H1 (cell line): ENCODE data around the gene CD300LB. TPM values are rescaled to one million over a fixed set of nuclear protein-coding genes. Genes with fewer than 3 reads are reported as not detected.

ENCODE experiments used
- CTCF ChIA-PET: fragments of 300-600 bp; sonication (Branson Sonifier 250); formaldehyde crosslinking; loops from one replicate; lab custom pipeline; 2021; ENCODE audit not compliant: partially characterized antibody; lab: Charles Lee
- POLR2A ChIA-PET: fragments of 300-600 bp; sonication (Branson Sonifier 250); formaldehyde crosslinking; loops from one replicate; lab custom pipeline; 2021; ENCODE audit warnings: inconsistent platforms; ENCODE audit not compliant: partially characterized antibody; lab: Charles Lee
- DNase-seq, 2 experiments: peaks; one replicate each; pipeline versions ENCODE4 v3.0.0 to v3.0.0-alpha.2; 2010 to 2022; ENCODE audit warnings: low spot score in 2 of 2, low read depth in 1 of 2, mixed read lengths in 1 of 2
- FAIRE-seq: peaks from 2 replicates; lab custom pipeline; 2011; peaks lifted over from hg19 to GRCh38; lab: Jason Lieb, UNC
- H2AFZ ChIP-seq: 2 replicates; pipeline ENCODE4 v1.8.1; 2012; ENCODE audit warnings: low read length, inconsistent platforms
- H2AK5ac ChIP-seq: 2 replicates; pipeline ENCODE4 v1.6.1; 2013; ENCODE audit warnings: low read depth, low read length
- H2BK120ac ChIP-seq: replicated peaks from 2 replicates; pipeline ENCODE3; 2013; ENCODE audit warnings: low read depth, low read length, inconsistent platforms
- H2BK12ac ChIP-seq: 2 replicates; pipeline ENCODE4 v1.6.1; 2013; ENCODE audit warnings: low read depth, low read length
- H2BK15ac ChIP-seq: 2 replicates; pipeline ENCODE4 v1.6.1; 2013; ENCODE audit warnings: low read length
- H2BK20ac ChIP-seq: 2 replicates; pipeline ENCODE4 v1.6.1; 2013; ENCODE audit warnings: low read length
- H2BK5ac ChIP-seq: 2 replicates; pipeline ENCODE4 v1.6.1; 2013; ENCODE audit warnings: low read depth, low read length
- H3K14ac ChIP-seq: 2 replicates; pipeline ENCODE4 v1.6.1; 2013; ENCODE audit warnings: inconsistent platforms; ENCODE audit not compliant: insufficient read length
- H3K18ac ChIP-seq: 2 replicates; pipeline ENCODE4 v1.6.1; 2013; ENCODE audit warnings: low read length; ENCODE audit errors: extremely low read depth
- H3K23ac ChIP-seq: 2 replicates; pipeline ENCODE4 v1.6.1; 2013; ENCODE audit warnings: inconsistent platforms; ENCODE audit not compliant: insufficient read length
- H3K23me2 ChIP-seq: 2 replicates; pipeline ENCODE4 v1.6.1; 2013; ENCODE audit warnings: low read depth, low read length
- H3K27ac ChIP-seq: 2 replicates; pipeline ENCODE4 v1.6.1; 2011; ENCODE audit warnings: low read depth, low read length, inconsistent platforms
- H3K27me3 ChIP-seq, 4 experiments: replicated peaks in 1 of 4; 1 replicate in 1 of 4; 2 replicates in 3 of 4; pipeline versions ENCODE4 v1.6.1 to v1.8.1; 2011 to 2013; ENCODE audit warnings: low read length in 3 of 4, mild to moderate bottlenecking in 3 of 4, inconsistent platforms in 2 of 4, mixed read lengths in 2 of 4, moderate library complexity in 1 of 4; ENCODE audit not compliant: control insufficient read depth in 3 of 4, insufficient read depth in 3 of 4; ENCODE audit errors: extremely low read depth in 1 of 4
- H3K36me3 ChIP-seq, 4 experiments: 2 replicates each; pipeline versions ENCODE4 v1.6.1 to v1.8.1; 2011 to 2013; ENCODE audit warnings: mild to moderate bottlenecking in 4 of 4, low read length in 3 of 4, moderate library complexity in 2 of 4, control low read depth in 1 of 4, inconsistent platforms in 1 of 4; ENCODE audit not compliant: insufficient read depth in 4 of 4, control insufficient read depth in 2 of 4
- H3K4ac ChIP-seq: replicated peaks from 2 replicates; pipeline ENCODE3; 2013; ENCODE audit warnings: low read length, low read depth, mixed read lengths, inconsistent platforms; ENCODE audit not compliant: insufficient read length
- H3K4me1 ChIP-seq, 4 experiments: replicated peaks in 1 of 4; 1 replicate in 1 of 4; 2 replicates in 3 of 4; pipeline versions ENCODE4 v1.6.1 to v1.8.1; 2011 to 2013; ENCODE audit warnings: low read length in 3 of 4, inconsistent platforms in 2 of 4, mixed read lengths in 1 of 4; ENCODE audit not compliant: insufficient read depth in 4 of 4, control insufficient read depth in 3 of 4
- H3K4me2 ChIP-seq, 2 experiments: 2 replicates each; pipeline versions ENCODE4 v1.6.1 to v1.8.1; 2011 to 2013; ENCODE audit warnings: low read depth in 2 of 2, low read length in 2 of 2, control low read depth in 1 of 2, inconsistent platforms in 1 of 2, mild to moderate bottlenecking in 1 of 2; ENCODE audit not compliant: insufficient read depth in 1 of 2
- H3K4me3 ChIP-seq, 4 experiments: fragments of 200-600, 300-600 bp in 1 of 4; sonication (generic), shearing (Covaris generic), sonication (Bioruptor Twin) in 1 of 4; 2 replicates each; pipeline versions ENCODE4 v1.5.1 to v1.8.1; 2011 to 2016; ENCODE audit warnings: low read length in 4 of 4, low read depth in 3 of 4, control low read depth in 2 of 4, inconsistent platforms in 2 of 4, mild to moderate bottlenecking in 2 of 4, mixed read lengths in 1 of 4, moderate library complexity in 1 of 4; ENCODE audit not compliant: insufficient read depth in 2 of 4; ENCODE audit errors: extremely low read depth in 1 of 4
- H3K56ac ChIP-seq: replicated peaks from 2 replicates; pipeline ENCODE3; 2013; ENCODE audit warnings: low read depth, mild to moderate bottlenecking, mixed read lengths, low read length, inconsistent platforms; ENCODE audit not compliant: insufficient read length
- H3K79me1 ChIP-seq: 2 replicates; pipeline ENCODE4 v1.6.1; 2013; ENCODE audit warnings: low read depth, low read length, control low read depth
- H3K79me2 ChIP-seq, 2 experiments: 2 replicates each; pipeline versions ENCODE4 v1.6.1 to v1.8.1; 2012 to 2013; ENCODE audit warnings: low read length in 2 of 2, mild to moderate bottlenecking in 2 of 2, inconsistent platforms in 1 of 2; ENCODE audit not compliant: insufficient read depth in 2 of 2, control insufficient read depth in 1 of 2
- H3K9ac ChIP-seq, 4 experiments: replicated peaks in 1 of 4; 1 replicate in 1 of 4; 2 replicates in 3 of 4; pipeline versions ENCODE4 v1.6.1 to v1.8.1; 2011 to 2013; ENCODE audit warnings: low read depth in 3 of 4, low read length in 3 of 4, control low read depth in 2 of 4, mild to moderate bottlenecking in 2 of 4, moderate library complexity in 2 of 4, inconsistent platforms in 1 of 4; ENCODE audit errors: extremely low read depth in 1 of 4
- H3K9me3 ChIP-seq, 2 experiments: 2 replicates each; pipeline versions ENCODE4 v1.6.1 to v1.8.1; 2012 to 2013; ENCODE audit warnings: mild to moderate bottlenecking in 2 of 2, moderate library complexity in 2 of 2, control low read depth in 1 of 2, inconsistent platforms in 1 of 2, low read depth in 1 of 2, low read length in 1 of 2, mixed read lengths in 1 of 2; ENCODE audit not compliant: insufficient read depth in 2 of 2
- H4K20me1 ChIP-seq, 2 experiments: replicated peaks in 1 of 2; 2 replicates each; pipeline versions ENCODE3 to v1.8.1; 2011 to 2013; ENCODE audit warnings: inconsistent platforms in 2 of 2, low read length in 2 of 2, mild to moderate bottlenecking in 1 of 2; ENCODE audit not compliant: insufficient read depth in 2 of 2, control insufficient read depth in 1 of 2
- H4K5ac ChIP-seq: 2 replicates; pipeline ENCODE4 v1.6.1; 2013; ENCODE audit warnings: low read length, low read depth, mixed read lengths, inconsistent platforms; ENCODE audit not compliant: insufficient read length
- H4K8ac ChIP-seq: 2 replicates; pipeline ENCODE4 v1.8.0; 2013; ENCODE audit warnings: mild to moderate bottlenecking, moderate library complexity, low read length, inconsistent platforms; ENCODE audit not compliant: insufficient read depth; ENCODE audit errors: extremely low read depth
- H4K91ac ChIP-seq: replicated peaks from 2 replicates; pipeline ENCODE3; 2013; ENCODE audit warnings: low read length, mixed read lengths, inconsistent platforms; ENCODE audit not compliant: insufficient read length
- BCL11A ChIP-seq, 2 experiments: IDR thresholded peaks; one replicate each; pipeline ENCODE4 v1.6.1; 2011; ENCODE audit warnings: low read depth in 2 of 2, low read length in 2 of 2, mild to moderate bottlenecking in 2 of 2
- BRCA1 ChIP-seq: IDR thresholded peaks from 2 replicates; pipeline ENCODE4 v1.6.1; 2012; ENCODE audit warnings: low read depth, low read length, improper control_type of control experiment
- CTBP2 ChIP-seq: IDR thresholded peaks from 2 replicates; pipeline ENCODE4 v1.7.0; 2011; ENCODE audit warnings: borderline replicate concordance, mild to moderate bottlenecking, moderate library complexity, mixed read lengths, low read length; ENCODE audit not compliant: insufficient read depth, insufficient read length
- RAD21 ChIP-seq, 2 experiments: IDR thresholded peaks in 1 of 2; conservative IDR thresholded peaks in 1 of 2; 2 replicates each; pipeline ENCODE4 v1.6.1; 2011; ENCODE audit warnings: low read depth in 2 of 2, low read length in 2 of 2, improper control_type of control experiment in 1 of 2, inconsistent platforms in 1 of 2, mild to moderate bottlenecking in 1 of 2, moderate library complexity in 1 of 2
- RNF2 ChIP-seq: fragments of 200-900, 300-1000 bp; sonication (generic); IDR thresholded peaks from 2 replicates; pipeline ENCODE4 v1.7.1; 2016; ENCODE audit warnings: borderline replicate concordance, low read depth, mild to moderate bottlenecking, antibody characterized with exemption, low read length; ENCODE audit not compliant: poor library complexity, severe bottlenecking; ENCODE audit errors: missing control alignments
- SAP30 ChIP-seq: fragments of 300-600 bp; sonication (generic); IDR thresholded peaks from 2 replicates; pipeline ENCODE4 v1.7.1; 2012; ENCODE audit warnings: low read length, moderate library complexity, mild to moderate bottlenecking, inconsistent platforms; ENCODE audit not compliant: insufficient read depth, insufficient replicate concordance
- SIN3A ChIP-seq, 2 experiments: IDR thresholded peaks in 1 of 2; conservative IDR thresholded peaks in 1 of 2; 2 replicates each; pipeline ENCODE4 v1.6.1; 2011 to 2012; ENCODE audit warnings: low read length in 2 of 2, improper control_type of control experiment in 1 of 2, low read depth in 1 of 2, mild to moderate bottlenecking in 1 of 2
- SIX5 ChIP-seq: IDR thresholded peaks from 2 replicates; pipeline ENCODE4 v1.6.1; 2011; ENCODE audit warnings: mild to moderate bottlenecking, low read depth, low read length
- WGBS, 2 experiments: shearing (Covaris generic) in 1 of 2; methylation state at CpG; one replicate each; pipeline versions ENCODE4 v1.1.6 to v1.1.7; 2013 to 2015; ENCODE audit warnings: low lambda C conversion rate in 2 of 2, mixed read lengths in 2 of 2, inconsistent platforms in 1 of 2, low coverage in 1 of 2, missing lambda C conversion rate in 1 of 2; ENCODE audit not compliant: insufficient replicate concordance in 2 of 2, insufficient coverage in 1 of 2, insufficient read length in 1 of 2; ENCODE audit errors: extremely low coverage in 1 of 2, missing lambda C conversion rate in 1 of 2; 5-methylcytosine and 5-hydroxymethylcytosine counted together
- polyA plus RNA-seq, 7 experiments: library from polyadenylated mRNA; depleted of rRNA in 3 of 7; stranded (reverse) in 5 of 7; unstranded in 2 of 7; fragments of >200 nt in 5 of 7; fragments of 200-250 nt in 2 of 7; gene quantifications; 1 replicate in 5 of 7; 2 replicates in 1 of 7; 4 replicates in 1 of 7; pipeline versions ENCODE4 v1.2.1 to v1.2.3, GENCODE V29; 2011 to 2013; ENCODE audit warnings: missing spikeins in 2 of 7, mixed read lengths in 2 of 7
- total RNA-seq: library from RNA; stranded (reverse); fragmentation: NEBNext Ultra II Directional; extraction: Animal tissue kit (Norgen Biotek cat#: 25700); gene quantifications from 2 replicates; pipeline ENCODE4 v1.2.1, GENCODE V29; 2021
- TF ChIP-seq, protein P1 (sequence below), 3 experiments: IDR thresholded peaks; 1 replicate in 2 of 3; 2 replicates in 1 of 3; pipeline versions ENCODE4 v1.5.1 to v1.6.1; 2011; ENCODE audit warnings: low read length in 3 of 3, mild to moderate bottlenecking in 3 of 3, inconsistent platforms in 2 of 3, low read depth in 1 of 3, moderate library complexity in 1 of 3; ENCODE audit not compliant: insufficient read depth in 1 of 3; ENCODE audit errors: control extremely low read depth in 1 of 3

Gene CD300LB
- total and polyA plus RNA-seq, 2 of the 8 experiments (the other 6 are each of a cell fraction or from before 2014, with no cell fraction given): not detected

DNA sequence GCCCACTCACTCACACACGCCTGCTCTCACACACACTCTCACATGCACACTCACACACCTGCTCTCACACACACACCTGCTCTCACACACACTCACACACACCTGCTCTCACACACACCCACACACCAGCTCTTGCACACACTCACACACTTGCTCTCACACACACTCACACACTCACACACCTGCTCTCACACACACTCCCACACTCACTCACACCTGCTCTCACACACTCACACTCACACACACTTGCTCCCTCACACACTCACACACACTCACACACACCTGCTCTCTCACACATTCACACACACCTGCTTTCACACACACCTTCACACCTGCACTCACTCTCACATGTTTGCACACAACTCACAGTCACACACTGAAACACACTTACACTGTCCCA is 32.1 kb upstream of the CD300LB start:
- Histone ChIP-seq H2BK20ac (peak overlapping the region; percentile 29; the same call in 1 of the 2 replicates), H4K5ac (no peak overlapping the region), H3K9ac (no peak overlapping the region), H3K9me3 (peaks cover 3 to 4% of the 10 kb centered on the region in 2 experiments; a peak in 3 of 4 replicates), H2BK120ac (no peak overlapping the region), H3K4me1 (peaks cover 0 to 2% (median under 1%) of the 10 kb centered on the region in 4 experiments; a peak in 2 of 7 replicates), H3K4me2 (no peak overlapping the region), H4K91ac (no peak overlapping the region), H2BK12ac (peak overlapping the region; percentile 85), H3K27me3 (no peaks in the 10 kb centered on the region; a peak in 2 of 7 replicates), H4K20me1 (peaks cover 0 to 5% of the 10 kb centered on the region in 2 experiments), H3K79me1 (peaks cover under 1% of the 10 kb centered on the region; the same call in 1 of the 2 replicates), H3K27ac (no peak overlapping the region), H3K23ac (no peak overlapping the region), H4K8ac (no peak overlapping the region), H2BK15ac (peak overlapping the region; percentile 50), H2AFZ (no peak overlapping the region), H2BK5ac (no peak overlapping the region), H3K4ac (no peak overlapping the region), H3K14ac (no peak overlapping the region), H3K18ac (no peak overlapping the region), H3K23me2 (peaks cover 7% of the 10 kb centered on the region; the same call in 1 of the 2 replicates), H3K56ac (no peak overlapping the region), H3K4me3 (no peak overlapping the region), H3K79me2 (no peaks in the 10 kb centered on the region), H3K36me3 (no peaks in the 10 kb centered on the region), H2AK5ac (peak overlapping the region; percentile 90; the same call in 1 of the 2 replicates)
- 100% methylated on average over 1 of the region's 1 CpG; no CpG with 5 or more reads in 1 of the 2 experiments for WGBS, 2 experiments
- ChIA-PET CTCF (no interaction called here), POLR2A (no interaction called here)
- FAIRE-seq (no peak), DNase-seq (no peak)
- no peak for TF ChIP-seq BRCA1
- no peak for TF ChIP-seq CTBP2
- no peak for TF ChIP-seq SIN3A (conservative IDR thresholded peaks at IDR 0.05 in 1 of 2, IDR thresholded peaks at IDR 0.05 in 1 of 2; ENCODE audit: low read depth in 1 of 2, low read length in 2 of 2)
- no peak for TF ChIP-seq RNF2
- TF ChIP-seq RAD21 (IDR thresholded peaks at IDR 0.05 in 1 of 2, conservative IDR thresholded peaks at IDR 0.05 in 1 of 2; ENCODE audit: low read depth in 2 of 2, low read length in 2 of 2): no peak
- TF ChIP-seq, protein P1, sequence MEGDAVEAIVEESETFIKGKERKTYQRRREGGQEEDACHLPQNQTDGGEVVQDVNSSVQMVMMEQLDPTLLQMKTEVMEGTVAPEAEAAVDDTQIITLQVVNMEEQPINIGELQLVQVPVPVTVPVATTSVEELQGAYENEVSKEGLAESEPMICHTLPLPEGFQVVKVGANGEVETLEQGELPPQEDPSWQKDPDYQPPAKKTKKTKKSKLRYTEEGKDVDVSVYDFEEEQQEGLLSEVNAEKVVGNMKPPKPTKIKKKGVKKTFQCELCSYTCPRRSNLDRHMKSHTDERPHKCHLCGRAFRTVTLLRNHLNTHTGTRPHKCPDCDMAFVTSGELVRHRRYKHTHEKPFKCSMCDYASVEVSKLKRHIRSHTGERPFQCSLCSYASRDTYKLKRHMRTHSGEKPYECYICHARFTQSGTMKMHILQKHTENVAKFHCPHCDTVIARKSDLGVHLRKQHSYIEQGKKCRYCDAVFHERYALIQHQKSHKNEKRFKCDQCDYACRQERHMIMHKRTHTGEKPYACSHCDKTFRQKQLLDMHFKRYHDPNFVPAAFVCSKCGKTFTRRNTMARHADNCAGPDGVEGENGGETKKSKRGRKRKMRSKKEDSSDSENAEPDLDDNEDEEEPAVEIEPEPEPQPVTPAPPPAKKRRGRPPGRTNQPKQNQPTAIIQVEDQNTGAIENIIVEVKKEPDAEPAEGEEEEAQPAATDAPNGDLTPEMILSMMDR (IDR thresholded peaks at IDR 0.05; ENCODE audit: control extremely low read depth in 1 of 3, insufficient read depth in 1 of 3, low read depth in 1 of 3, low read length in 3 of 3): no peak
- no peak for TF ChIP-seq SIX5
- TF ChIP-seq BCL11A (IDR thresholded peaks at IDR 0.05; ENCODE audit: low read depth in 2 of 2, low read length in 2 of 2): no peak
- no peak for TF ChIP-seq SAP30
